IMR-90 (cell line): ENCODE measurements around the gene GABRE. TPM values are rescaled to one million over a fixed set of nuclear protein-coding genes. Genes with fewer than 3 reads are reported as not detected.

ENCODE experiments used
- ATAC-seq: fragments of 200-7000 bp; cut with Tn5 transposase; 2 replicates; pipeline ENCODE4 v1.9.1; 2020; ENCODE audit warnings: low read depth, mild to moderate bottlenecking, moderate library complexity
- BruUV-seq: library from RNA; stranded (reverse); fragments of 400-500 nt; replicated peaks from 2 replicates; lab custom pipeline; 2021; lab: Mats Ljungman, UMichigan
- CTCF ChIA-PET: fragments of 300-600 bp; formaldehyde crosslinking; extraction: SDS; loops from one replicate; lab custom pipeline; 2021; ENCODE audit warnings: antibody characterized with exemption; lab: Yijun Ruan, JAX
- POLR2A ChIA-PET: fragments of 300-600 bp; sonication (Branson Sonifier 250); formaldehyde crosslinking; loops from one replicate; lab custom pipeline; 2022; ENCODE audit warnings: antibody characterized with exemption; ENCODE audit not compliant: unreplicated experiment; lab: Charles Lee
- DNase-seq: peaks from one replicate; pipeline ENCODE4 v3.0.0; 2013
- H2AFZ ChIP-seq: replicated peaks from 2 replicates; pipeline ENCODE3; 2013; ENCODE audit warnings: low read length, mild to moderate bottlenecking; ENCODE audit not compliant: poor library complexity
- H2AK5ac ChIP-seq: 2 replicates; pipeline ENCODE4 v1.6.1; 2013; ENCODE audit warnings: low read depth, low read length, inconsistent platforms
- H2AK9ac ChIP-seq: replicated peaks from 2 replicates; pipeline ENCODE3; 2013; ENCODE audit warnings: mild to moderate bottlenecking, low read depth, low read length, moderate library complexity; ENCODE audit not compliant: poor library complexity
- H2BK120ac ChIP-seq: 2 replicates; pipeline ENCODE4 v1.6.1; 2013; ENCODE audit warnings: low read depth, low read length, inconsistent platforms
- H2BK15ac ChIP-seq: 3 replicates; pipeline ENCODE4 v1.6.1; 2013; ENCODE audit warnings: low read depth, low read length, inconsistent platforms
- H2BK20ac ChIP-seq: 2 replicates; pipeline ENCODE4 v1.6.1; 2013; ENCODE audit warnings: low read depth, mild to moderate bottlenecking, inconsistent platforms, low read length, moderate library complexity
- H2BK5ac ChIP-seq: 2 replicates; pipeline ENCODE4 v1.6.1; 2013; ENCODE audit warnings: mild to moderate bottlenecking, low read depth, low read length, inconsistent platforms; ENCODE audit not compliant: poor library complexity, severe bottlenecking
- H3K14ac ChIP-seq: replicated peaks from 2 replicates; pipeline ENCODE4 v1.6.1; 2013; ENCODE audit warnings: low read depth, low read length, inconsistent platforms
- H3K18ac ChIP-seq: 2 replicates; pipeline ENCODE4 v1.6.1; 2013; ENCODE audit warnings: low read depth, low read length, control low read depth
- H3K23ac ChIP-seq: 2 replicates; pipeline ENCODE4 v1.6.1; 2013; ENCODE audit warnings: low read depth, low read length, inconsistent platforms
- H3K27ac ChIP-seq: 2 replicates; pipeline ENCODE4 v1.5.1; 2013; ENCODE audit warnings: mild to moderate bottlenecking, control low read depth, low read length; ENCODE audit not compliant: insufficient read depth
- H3K27me3 ChIP-seq: 2 replicates; pipeline ENCODE4 v1.6.1; 2013; ENCODE audit warnings: low read length; ENCODE audit not compliant: control insufficient read depth, insufficient read depth
- H3K36me3 ChIP-seq: 2 replicates; pipeline ENCODE4 v1.6.1; 2013; ENCODE audit warnings: low read length, mixed read lengths; ENCODE audit not compliant: control insufficient read depth, insufficient read depth
- H3K4ac ChIP-seq: 2 replicates; pipeline ENCODE4 v1.6.1; 2013; ENCODE audit warnings: low read depth, low read length, inconsistent platforms
- H3K4me1 ChIP-seq: 2 replicates; pipeline ENCODE4 v1.6.1; 2013; ENCODE audit warnings: low read length, mixed read lengths; ENCODE audit not compliant: control insufficient read depth, insufficient read depth
- H3K4me2 ChIP-seq: 2 replicates; pipeline ENCODE4 v1.6.1; 2013; ENCODE audit warnings: low read depth, mild to moderate bottlenecking, control low read depth, low read length, moderate library complexity
- H3K4me3 ChIP-seq: 2 replicates; pipeline ENCODE4 v1.5.1; 2013; ENCODE audit warnings: low read depth, mild to moderate bottlenecking, control low read depth, low read length, moderate library complexity; ENCODE audit not compliant: insufficient read depth
- H3K56ac ChIP-seq: 2 replicates; pipeline ENCODE4 v1.6.1; 2013; ENCODE audit warnings: low read length, inconsistent platforms; ENCODE audit not compliant: insufficient read depth; ENCODE audit errors: extremely low read depth
- H3K79me1 ChIP-seq, 2 experiments: 2 replicates each; pipeline ENCODE4 v1.6.1; 2013; ENCODE audit warnings: low read length in 2 of 2, inconsistent platforms in 1 of 2, low read depth in 1 of 2
- H3K9ac ChIP-seq: 2 replicates; pipeline ENCODE4 v1.6.1; 2013; ENCODE audit warnings: low read depth, low read length, control low read depth
- H3K9me1 ChIP-seq: 2 replicates; pipeline ENCODE4 v1.6.1; 2013; ENCODE audit warnings: low read length, inconsistent platforms; ENCODE audit not compliant: insufficient read depth
- H3K9me3 ChIP-seq: 2 replicates; pipeline ENCODE4 v1.6.1; 2013; ENCODE audit warnings: low read length; ENCODE audit not compliant: control insufficient read depth, insufficient read depth
- H4K20me1 ChIP-seq: 2 replicates; pipeline ENCODE4 v1.6.1; 2013; ENCODE audit warnings: low read length, inconsistent platforms; ENCODE audit not compliant: insufficient read depth
- H4K5ac ChIP-seq: 2 replicates; pipeline ENCODE4 v1.6.1; 2013; ENCODE audit warnings: mild to moderate bottlenecking, low read depth, low read length, control low read depth
- H4K8ac ChIP-seq, 2 experiments: 2 replicates each; pipeline ENCODE4 v1.6.1; 2013; ENCODE audit warnings: low read depth in 2 of 2, low read length in 2 of 2, control low read depth in 1 of 2, inconsistent platforms in 1 of 2
- H4K91ac ChIP-seq: 2 replicates; pipeline ENCODE4 v1.6.1; 2013; ENCODE audit warnings: low read depth, low read length, inconsistent platforms; ENCODE audit not compliant: insufficient read depth
- BHLHE40 ChIP-seq: fragments of 150-350 bp; IDR thresholded peaks from 2 replicates; pipeline ENCODE4 v1.6.1; 2016; ENCODE audit warnings: mild to moderate bottlenecking, low read depth, low read length
- CHD1 ChIP-seq: IDR thresholded peaks from 2 replicates; pipeline ENCODE4 v1.6.1; 2012; ENCODE audit warnings: low read depth, low read length, improper control_type of control experiment
- ELK1 ChIP-seq: fragments of 150-350 bp; IDR thresholded peaks from 2 replicates; pipeline ENCODE4 v1.6.1; 2016; ENCODE audit warnings: low read depth, mild to moderate bottlenecking, low read length, moderate library complexity, borderline replicate concordance
- NFE2L2 ChIP-seq: fragments of 150-350 bp; IDR thresholded peaks from 2 replicates; pipeline ENCODE4 v1.6.1; 2016; ENCODE audit warnings: low read depth, mild to moderate bottlenecking, low read length
- RCOR1 ChIP-seq: IDR thresholded peaks from 2 replicates; pipeline ENCODE4 v1.6.1; 2012; ENCODE audit warnings: mild to moderate bottlenecking, low read length, improper control_type of control experiment; ENCODE audit not compliant: insufficient replicate concordance
- USF2 ChIP-seq: fragments of 150-350 bp; IDR thresholded peaks from 2 replicates; pipeline ENCODE4 v1.6.1; 2017; ENCODE audit warnings: mild to moderate bottlenecking, antibody characterized with exemption, low read length, low read depth
- WGBS, 2 experiments: methylation state at CpG; one replicate each; pipeline versions ENCODE4 v1.1.5 to v1.1.7; 2013; ENCODE audit warnings: missing lambda C conversion rate in 2 of 2; ENCODE audit not compliant: insufficient read length in 1 of 2; ENCODE audit errors: extremely low coverage in 2 of 2; 5-methylcytosine and 5-hydroxymethylcytosine counted together
- dilution Hi-C: fragments of 300-500 bp; cut with HindIII; formaldehyde crosslinking; loops from one replicate; pipeline ENCODE4 v1.14.3; 2018; ENCODE audit warnings: low sequenced_read_pairs; ENCODE audit not compliant: unreplicated experiment
- in situ Hi-C: fragments of 300-500 bp; cut with MboI; formaldehyde crosslinking; loops from 3 replicates; pipeline ENCODE4 v1.14.3; 2019; ENCODE audit warnings: low sequenced_read_pairs, inconsistent platforms, mixed read lengths
- intact Hi-C: fragments of 100-400 bp; cut with micrococcal nuclease; formaldehyde crosslinking; loops from 2 replicates; pipeline ENCODE4 v1.10.0; 2022
- polyA plus RNA-seq, 3 experiments: library from polyadenylated mRNA; depleted of rRNA; stranded (reverse); fragments of >200 nt; gene quantifications; 2 replicates each; pipeline ENCODE4 v1.2.3, GENCODE V29; 2012; ENCODE audit warnings: low replicate concordance in 1 of 3
- total RNA-seq: library from RNA; depleted of rRNA; stranded (reverse); fragments of >200 nt; gene quantifications from 2 replicates; pipeline ENCODE4 v1.2.3, GENCODE V29; 2012

Gene GABRE
- total and polyA plus RNA-seq, 2 of the 4 experiments (the other 2 are of a cell fraction), result 1.3 to 1.6 TPM

- Histone ChIP-seq H3K9ac (no peak overlapping the region), H3K18ac (no peak overlapping the region), H3K9me1 (no peaks in the 10 kb centered on the region), H2AK9ac (no peak overlapping the region), H3K79me1 (no peaks in the 10 kb centered on the region), H2AFZ (no peak overlapping the region), H2AK5ac (no peak overlapping the region), H4K5ac (no peak overlapping the region), H3K4ac (no peak overlapping the region), H3K14ac (no peak overlapping the region), H4K20me1 (no peaks in the 10 kb centered on the region), H2BK120ac (no peak overlapping the region), H2BK5ac (no peak overlapping the region), H3K4me3 (no peak overlapping the region), H3K23ac (no peak overlapping the region), H4K8ac (no peak overlapping the region), H2BK15ac (no peak overlapping the region), H3K4me1 (no peaks in the 10 kb centered on the region), H3K27me3 (no peaks in the 10 kb centered on the region), H4K91ac (no peak overlapping the region), H3K9me3 (no peaks in the 10 kb centered on the region), H3K36me3 (no peaks in the 10 kb centered on the region), H3K27ac (no peak overlapping the region), H3K4me2 (no peak overlapping the region), H2BK20ac (no peak overlapping the region), H3K56ac (no peak overlapping the region)
- no peak for TF ChIP-seq USF2
- TF ChIP-seq NFE2L2, result no peak
- TF ChIP-seq RCOR1, result no peak
- TF ChIP-seq ELK1, result no peak
- no peak for TF ChIP-seq BHLHE40
- TF ChIP-seq CHD1, result no peak
- BruUV-seq, result no TSS peak
- DNase-seq (no peak), ATAC-seq (no peak)
- WGBS, 2 experiments, result no CpG with 5 or more reads among the region's 1 CpG
- POLR2A ChIA-PET, result no interaction called here
- intact Hi-C loops, result no loop called here
- dilution Hi-C loops, result no loop called here
- in situ Hi-C loops, result no loop called here
- CTCF ChIA-PET, result no interaction called here
These were observed 39.1 kb downstream of the GABRE start for GRCh38 chrX:151935358-151935757.
